Measurements from ENCODE around the gene PIP5K1C.

The PIP5K1C gene

DNA sequence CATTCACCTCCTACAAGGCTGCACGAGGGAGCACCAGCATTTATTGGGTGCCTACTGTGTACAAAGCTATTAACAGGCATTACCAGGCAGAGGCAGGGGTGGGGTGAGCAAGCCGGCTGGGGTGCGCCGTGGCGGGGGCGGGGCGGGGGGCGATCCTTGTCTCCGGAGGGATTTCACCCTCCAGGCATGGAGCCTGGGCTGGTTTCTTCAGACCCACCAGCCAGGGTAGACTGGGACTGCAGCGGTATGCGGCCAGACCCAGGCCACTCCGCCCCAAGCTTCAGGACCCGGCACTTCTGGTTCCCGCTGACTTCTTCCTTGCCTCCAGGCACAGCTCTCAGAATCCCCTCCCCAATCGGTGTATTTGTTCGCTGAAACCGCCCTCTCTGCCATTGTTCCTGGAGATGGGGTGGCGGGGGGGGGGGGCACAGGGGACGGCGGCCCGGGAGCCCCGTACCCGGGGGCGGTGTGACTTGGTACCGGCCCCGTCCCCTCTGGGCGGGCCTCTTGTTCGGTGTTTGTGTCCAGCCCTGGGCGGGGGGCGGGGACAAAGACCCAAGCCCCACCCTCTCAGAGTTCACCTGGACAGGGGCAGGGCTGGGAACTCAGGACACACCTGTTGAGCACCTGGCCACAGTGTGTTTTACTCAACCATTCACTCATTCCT lies 22.3 kb upstream of the PIP5K1C start:
- in situ Hi-C loops (cut with HindIII; ENCODE audit: low sequenced_read_pairs) = no loop called here
- no peak for DNase-seq (ENCODE audit: low read depth, low spot score)
- no peak overlapping the region for H3K4me3 ChIP-seq (ENCODE audit: low read depth, low read length)
- TF ChIP-seq CTCF (IDR thresholded peaks at IDR 0.05; ENCODE audit: low read depth, low read length) = no peak

GRCh38 chr19:3721887-3722442 lies 21.7 kb upstream of the PIP5K1C start:
- in situ Hi-C loops (cut with HindIII; ENCODE audit: low sequenced_read_pairs) = no loop called here
- no peak overlapping the region for H3K4me3 ChIP-seq (ENCODE audit: low read depth, low read length)
- no peak for TF ChIP-seq CTCF (IDR thresholded peaks at IDR 0.05; ENCODE audit: low read depth, low read length)
- no peak for DNase-seq (ENCODE audit: low read depth, low spot score)

- TF ChIP-seq CTCF (IDR thresholded peaks at IDR 0.05; ENCODE audit: low read depth, low read length) = no peak
- H3K4me3 ChIP-seq (ENCODE audit: low read depth, low read length) = no peak overlapping the region
- in situ Hi-C loops (cut with HindIII; ENCODE audit: low sequenced_read_pairs) = no loop called here
- DNase-seq (ENCODE audit: low read depth, low spot score) = peak; percentile 84
These were observed 21.0 kb upstream of the PIP5K1C start for GRCh38 chr19:3721131-3721886.

DNA sequence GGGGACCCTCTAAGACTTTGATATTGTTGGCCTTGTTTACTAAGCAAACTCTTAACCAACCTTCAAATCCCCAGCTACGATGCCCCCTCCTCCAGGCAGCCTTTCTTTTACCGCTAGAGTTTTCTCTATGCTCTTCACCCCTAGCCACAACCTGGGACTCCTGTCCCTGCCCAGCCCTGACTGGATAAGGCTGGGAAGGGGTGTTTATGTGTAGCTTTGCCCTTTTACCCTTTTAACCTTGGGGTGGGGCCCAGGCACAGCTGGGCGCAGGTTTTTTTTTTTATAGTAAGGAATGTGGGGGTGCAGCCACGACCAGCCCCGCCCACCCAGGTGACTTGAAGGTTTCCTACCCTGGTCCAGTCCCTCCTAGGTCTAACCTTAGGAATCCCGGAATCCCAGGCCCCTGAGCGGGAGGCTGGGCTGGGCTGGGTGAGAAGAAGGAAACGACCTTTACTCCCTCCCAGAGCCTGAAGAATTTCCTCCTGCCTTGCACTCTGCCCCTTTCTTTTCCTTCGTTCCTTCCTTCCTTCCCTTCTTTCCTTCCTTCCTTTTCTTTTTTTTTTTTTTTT lies 20.2 kb upstream of the PIP5K1C start:
- no peak for DNase-seq (ENCODE audit: low read depth, low spot score)
- no peak overlapping the region for H3K4me3 ChIP-seq (ENCODE audit: low read depth, low read length)
- no peak for TF ChIP-seq CTCF (IDR thresholded peaks at IDR 0.05; ENCODE audit: low read depth, low read length)
- in situ Hi-C loops (cut with HindIII; ENCODE audit: low sequenced_read_pairs) = no loop called here

GRCh38 chr19:3719868-3720267 lies 19.6 kb upstream of the PIP5K1C start:
- no peak for TF ChIP-seq CTCF (IDR thresholded peaks at IDR 0.05; ENCODE audit: low read depth, low read length)
- in situ Hi-C loops (cut with HindIII; ENCODE audit: low sequenced_read_pairs) = no loop called here
- DNase-seq (ENCODE audit: low read depth, low spot score) = no peak
- no peak overlapping the region for H3K4me3 ChIP-seq (ENCODE audit: low read depth, low read length)

- in situ Hi-C loops (cut with HindIII; ENCODE audit: low sequenced_read_pairs) = no loop called here
- no peak for DNase-seq (ENCODE audit: low read depth, low spot score)
- H3K4me3 ChIP-seq (ENCODE audit: low read depth, low read length) = no peak overlapping the region
- TF ChIP-seq CTCF (IDR thresholded peaks at IDR 0.05; ENCODE audit: low read depth, low read length) = no peak
These were observed 15.9 kb upstream of the PIP5K1C start for GRCh38 chr19:3716147-3716668.
